Astrocyte (in vitro differentiated cells and primary cell): ENCODE data around the gene TAOK2. TPM values are rescaled to one million over a fixed set of nuclear protein-coding genes. Genes with fewer than 3 reads are reported as not detected.

Experiments used
- DNase-seq: peaks from one replicate; pipeline ENCODE4 v3.0.0-alpha.2; 2010; ENCODE audit warnings: low read depth
- FAIRE-seq: peaks from 2 replicates; lab custom pipeline; 2011; peaks lifted over from hg19 to GRCh38; lab: Jason Lieb, UNC
- H2AFZ ChIP-seq: 2 replicates; pipeline ENCODE4 v1.6.0; 2012; ENCODE audit warnings: low read depth, low read length, inconsistent platforms
- H3K27ac ChIP-seq: 2 replicates; pipeline ENCODE4 v1.5.1; 2011; ENCODE audit warnings: low read depth, low read length, inconsistent platforms
- H3K27me3 ChIP-seq: 2 replicates; pipeline ENCODE4 v1.6.0; 2011; ENCODE audit warnings: low read length, inconsistent platforms; ENCODE audit not compliant: insufficient read depth
- H3K36me3 ChIP-seq: 2 replicates; pipeline ENCODE4 v1.5.1; 2011; ENCODE audit warnings: low read length, inconsistent platforms; ENCODE audit not compliant: insufficient read depth
- H3K4me1 ChIP-seq: 2 replicates; pipeline ENCODE4 v1.5.1; 2011; ENCODE audit warnings: low read length, inconsistent platforms; ENCODE audit not compliant: insufficient read depth
- H3K4me2 ChIP-seq: 2 replicates; pipeline ENCODE4 v1.6.0; 2012; ENCODE audit warnings: low read length, inconsistent platforms
- H3K4me3 ChIP-seq: 2 replicates; pipeline ENCODE4 v1.5.1; 2011; ENCODE audit warnings: low read depth, mild to moderate bottlenecking, low read length, inconsistent platforms; ENCODE audit not compliant: insufficient read depth
- H3K79me2 ChIP-seq: 2 replicates; pipeline ENCODE4 v1.6.0; 2012; ENCODE audit warnings: mild to moderate bottlenecking, low read length, inconsistent platforms; ENCODE audit not compliant: insufficient read depth
- H3K9ac ChIP-seq: 2 replicates; pipeline ENCODE4 v1.6.0; 2012; ENCODE audit warnings: mild to moderate bottlenecking, low read length, inconsistent platforms
- H3K9me3 ChIP-seq: 2 replicates; pipeline ENCODE4 v1.5.1; 2012; ENCODE audit warnings: low read depth, mild to moderate bottlenecking, low read length, inconsistent platforms; ENCODE audit not compliant: insufficient read depth
- H4K20me1 ChIP-seq: 2 replicates; pipeline ENCODE4 v1.6.0; 2012; ENCODE audit warnings: low read length, inconsistent platforms; ENCODE audit not compliant: insufficient read depth
- H3K27ac Mint-ChIP-seq: one replicate; pipeline ENCODE4 v1.8.0; 2021; ENCODE audit warnings: mild to moderate bottlenecking, mixed read lengths; ENCODE audit not compliant: unreplicated experiment
- H3K27me3 Mint-ChIP-seq: one replicate; pipeline ENCODE4 v1.8.0; 2021; ENCODE audit warnings: low read depth, mixed read lengths; ENCODE audit not compliant: unreplicated experiment
- H3K36me3 Mint-ChIP-seq: one replicate; pipeline ENCODE4 v1.8.0; 2021; ENCODE audit warnings: low read depth, mixed read lengths; ENCODE audit not compliant: unreplicated experiment
- H3K4me1 Mint-ChIP-seq: one replicate; pipeline ENCODE4 v1.8.0; 2021; ENCODE audit warnings: low read depth, mixed read lengths; ENCODE audit not compliant: unreplicated experiment
- H3K4me3 Mint-ChIP-seq: one replicate; pipeline ENCODE4 v1.8.0; 2021; ENCODE audit warnings: mild to moderate bottlenecking, moderate library complexity, mixed read lengths; ENCODE audit not compliant: unreplicated experiment
- H3K9me3 Mint-ChIP-seq: one replicate; pipeline ENCODE4 v1.8.0; 2021; ENCODE audit warnings: mild to moderate bottlenecking, mixed read lengths; ENCODE audit not compliant: unreplicated experiment
- CTCF ChIP-seq: IDR thresholded peaks from 2 replicates; pipeline ENCODE4 v1.5.1; 2011; ENCODE audit warnings: low read depth, mild to moderate bottlenecking, inconsistent platforms, low read length, moderate library complexity; ENCODE audit not compliant: insufficient read depth
- EZH2 ChIP-seq: IDR thresholded peaks from 2 replicates; pipeline ENCODE4 v1.6.1; 2012; ENCODE audit warnings: mild to moderate bottlenecking, low read length, inconsistent platforms; ENCODE audit not compliant: insufficient read depth
- total RNA-seq: library from RNA; stranded (reverse); gene quantifications from 2 replicates; pipeline ENCODE4 v1.2.1, GENCODE V29; 2021

The TAOK2 gene
- total RNA-seq, 1 donor from 2014 or later, result 55.9 TPM

DNA sequence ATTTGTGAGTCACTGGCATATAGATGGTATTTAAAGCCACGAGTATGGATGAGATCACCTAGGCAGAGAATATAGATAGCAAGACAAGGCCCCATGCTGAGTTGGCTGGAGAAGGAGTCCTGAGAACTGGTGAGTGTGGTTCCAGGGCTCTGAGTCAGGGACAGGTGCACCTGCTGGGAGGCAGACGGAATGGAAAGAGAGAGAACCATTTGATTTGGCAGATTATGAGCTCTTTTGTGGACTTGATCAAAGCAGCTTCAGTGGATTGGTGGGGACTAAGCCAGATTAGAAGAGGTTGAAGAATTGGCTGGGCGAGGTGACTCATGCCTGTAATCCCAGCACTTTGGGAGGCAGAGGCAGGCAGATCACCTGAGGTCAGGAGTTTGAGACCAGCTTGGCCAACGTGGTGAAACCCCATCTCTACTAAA lies 45.1 kb downstream of the TAOK2 start:
- no peak overlapping the region for H3K27ac ChIP-seq
- H3K4me3 Mint-ChIP-seq, result peak overlapping the region; percentile 68
- no peaks in the 10 kb centered on the region for H4K20me1 ChIP-seq

GRCh38 chr16:30022887-30023286 lies 49.2 kb downstream of the TAOK2 start, which contains the start of gene C16orf92:
C16orf92 (plus strand) TSS chr16:30023198; CDS start chr16:30023341, 143 bp downstream.
- no peak for FAIRE-seq
- H3K36me3 Mint-ChIP-seq, result no peaks in the 10 kb centered on the region
- H3K9me3 ChIP-seq, result no peaks in the 10 kb centered on the region
- peaks cover 5% of the 10 kb centered on the region for H3K4me1 Mint-ChIP-seq
- H3K4me3 ChIP-seq, result no peak within 1 kb of the TSS
- H3K27me3 Mint-ChIP-seq, result peaks cover 33% of the 10 kb centered on the region
- H3K79me2 ChIP-seq, result no peaks in the 10 kb centered on the region
- H3K36me3 ChIP-seq, result no peaks in the 10 kb centered on the region
- H4K20me1 ChIP-seq, result no peaks in the 10 kb centered on the region
- H3K27me3 ChIP-seq, result peaks cover 1% of the 10 kb centered on the region
- H3K4me1 ChIP-seq, result no peaks in the 10 kb centered on the region
- H2AFZ ChIP-seq, result no peak within 1 kb of the TSS
- H3K27ac ChIP-seq, result no peak within 1 kb of the TSS
- H3K9me3 Mint-ChIP-seq, result peaks cover 6% of the 10 kb centered on the region
- H3K27ac Mint-ChIP-seq, result no peak within 1 kb of the TSS
- H3K4me3 Mint-ChIP-seq, result peak within 1 kb of the TSS; percentile 54
- H3K9ac ChIP-seq, result no peak within 1 kb of the TSS
- no peak for DNase-seq
- H3K4me2 ChIP-seq, result no peak within 1 kb of the TSS
- no peak for TF ChIP-seq EZH2
- TF ChIP-seq CTCF, result no peak

More for the DNA sequence above, 45.1 kb downstream of the TAOK2 start:
- H3K27me3 Mint-ChIP-seq, result peaks cover 11% of the 10 kb centered on the region
- no peaks in the 10 kb centered on the region for H3K27me3 ChIP-seq
- H3K79me2 ChIP-seq, result no peaks in the 10 kb centered on the region
- H3K9ac ChIP-seq, result no peak overlapping the region
- H3K4me3 ChIP-seq, result no peak overlapping the region
- no peaks in the 10 kb centered on the region for H3K4me1 ChIP-seq
- no peak for DNase-seq
- no peaks in the 10 kb centered on the region for H3K36me3 ChIP-seq
- H3K36me3 Mint-ChIP-seq, result no peaks in the 10 kb centered on the region
- H3K9me3 Mint-ChIP-seq, result peaks cover 3% of the 10 kb centered on the region
- H3K4me2 ChIP-seq, result no peak overlapping the region
- no peak overlapping the region for H2AFZ ChIP-seq
- H3K9me3 ChIP-seq, result no peaks in the 10 kb centered on the region
- H3K27ac Mint-ChIP-seq, result peak overlapping the region; percentile 50
- FAIRE-seq, result no peak
- TF ChIP-seq EZH2 (no peak), CTCF (no peak)
- H3K4me1 Mint-ChIP-seq, result peaks cover 5% of the 10 kb centered on the region

GRCh38 chr16:30023586-30023985 lies 49.9 kb downstream of the TAOK2 start:
- Histone ChIP-seq H4K20me1 (no peaks in the 10 kb centered on the region), H3K36me3 (no peaks in the 10 kb centered on the region), H3K4me1 (no peaks in the 10 kb centered on the region), H3K4me3 (no peak overlapping the region), H3K9ac (no peak overlapping the region), H3K27ac (no peak overlapping the region), H3K9me3 (no peaks in the 10 kb centered on the region), H3K27me3 (peaks cover 7% of the 10 kb centered on the region), H3K4me2 (no peak overlapping the region), H2AFZ (no peak overlapping the region), H3K79me2 (no peaks in the 10 kb centered on the region)
- Mint-ChIP-seq H3K4me3 (no peak overlapping the region), H3K36me3 (no peaks in the 10 kb centered on the region), H3K9me3 (peaks cover 5% of the 10 kb centered on the region), H3K27ac (no peak overlapping the region), H3K4me1 (peaks cover 2% of the 10 kb centered on the region), H3K27me3 (peaks cover 39% of the 10 kb centered on the region)
- TF ChIP-seq EZH2 (no peak), CTCF (no peak)
- no peak for FAIRE-seq
- no peak for DNase-seq
